ENCODE data around the gene MTMR2.

DNA sequence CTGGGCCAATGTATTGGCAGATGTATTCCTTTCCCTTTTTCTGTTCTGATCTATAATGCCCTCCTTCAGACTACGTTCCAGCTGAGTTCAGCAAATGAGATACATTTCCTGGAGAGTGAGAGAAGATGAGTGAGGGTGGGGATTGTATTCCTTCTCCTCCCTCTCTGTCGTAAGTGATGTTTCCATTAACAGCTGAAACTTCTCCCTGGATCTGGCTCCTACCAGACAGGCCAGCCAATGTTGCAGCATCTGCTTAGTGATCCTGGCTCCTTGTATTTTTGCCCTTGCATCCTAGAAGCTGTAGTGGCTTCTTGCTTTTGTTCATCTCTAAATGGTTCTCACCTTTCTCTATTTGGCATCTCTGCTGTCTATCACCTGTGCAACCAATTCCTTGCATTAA, 48.2 kb upstream of the MTMR2 start:
- TF ChIP-seq, protein P1, sequence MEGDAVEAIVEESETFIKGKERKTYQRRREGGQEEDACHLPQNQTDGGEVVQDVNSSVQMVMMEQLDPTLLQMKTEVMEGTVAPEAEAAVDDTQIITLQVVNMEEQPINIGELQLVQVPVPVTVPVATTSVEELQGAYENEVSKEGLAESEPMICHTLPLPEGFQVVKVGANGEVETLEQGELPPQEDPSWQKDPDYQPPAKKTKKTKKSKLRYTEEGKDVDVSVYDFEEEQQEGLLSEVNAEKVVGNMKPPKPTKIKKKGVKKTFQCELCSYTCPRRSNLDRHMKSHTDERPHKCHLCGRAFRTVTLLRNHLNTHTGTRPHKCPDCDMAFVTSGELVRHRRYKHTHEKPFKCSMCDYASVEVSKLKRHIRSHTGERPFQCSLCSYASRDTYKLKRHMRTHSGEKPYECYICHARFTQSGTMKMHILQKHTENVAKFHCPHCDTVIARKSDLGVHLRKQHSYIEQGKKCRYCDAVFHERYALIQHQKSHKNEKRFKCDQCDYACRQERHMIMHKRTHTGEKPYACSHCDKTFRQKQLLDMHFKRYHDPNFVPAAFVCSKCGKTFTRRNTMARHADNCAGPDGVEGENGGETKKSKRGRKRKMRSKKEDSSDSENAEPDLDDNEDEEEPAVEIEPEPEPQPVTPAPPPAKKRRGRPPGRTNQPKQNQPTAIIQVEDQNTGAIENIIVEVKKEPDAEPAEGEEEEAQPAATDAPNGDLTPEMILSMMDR (IDR thresholded peaks at IDR 0.05): no peak
- TF ChIP-seq POLR2A (IDR thresholded peaks at IDR 0.05): no peak

Measured in transverse colon (tissue), 3 donors.